ENCODE measurements around the gene SAAL1. TPM values are rescaled to one million over a fixed set of nuclear protein-coding genes. Genes with fewer than 3 reads are reported as not detected.
"Not testable (repeated sequence)": the region's sequence is repeated elsewhere in the genome, so short reads cannot be mapped to it uniquely, and the experiment has no call there.

The SAAL1 gene
- polyA plus RNA-seq: 10 to 100 TPM in 2 of 3 donors, 1 to 10 TPM in 1; 8.5 to 18.5 (median 13.0) TPM

DNA sequence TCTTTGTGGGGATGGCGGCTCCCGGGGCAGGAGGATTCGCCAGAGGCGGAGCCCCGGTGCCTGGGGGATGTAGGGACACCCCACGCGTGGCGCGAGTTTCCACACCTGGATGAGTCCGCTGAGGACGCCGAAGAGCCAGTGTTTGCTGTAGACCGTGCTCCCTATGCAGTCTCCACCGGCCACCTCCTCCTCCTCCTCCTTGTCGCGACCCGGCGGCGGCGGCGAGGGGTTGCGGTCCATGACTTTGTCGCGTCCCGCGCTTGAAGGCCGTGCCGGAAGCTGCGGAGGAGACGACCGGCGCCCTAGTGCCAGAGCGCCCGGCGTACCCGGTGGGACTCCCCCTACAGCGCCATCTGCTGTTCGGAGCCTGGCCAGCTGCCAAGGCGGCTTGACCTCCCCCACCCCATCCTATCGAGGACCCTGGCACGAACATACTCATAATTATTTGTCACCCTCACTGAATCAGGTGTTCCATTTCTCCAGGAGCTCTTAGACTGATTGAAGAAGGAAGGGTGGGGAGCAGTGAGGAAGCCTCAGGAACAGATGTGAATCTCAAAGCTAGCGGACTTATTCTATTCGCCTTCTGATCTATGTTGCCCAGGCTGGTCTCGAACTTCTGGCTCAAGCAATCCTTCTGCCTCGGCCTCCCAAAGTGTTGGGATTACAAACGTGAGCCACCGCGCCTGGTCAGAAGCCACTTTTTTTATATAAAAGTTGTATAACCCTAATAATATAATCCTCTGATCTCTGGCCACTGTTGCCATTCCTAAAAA, at the start of gene SAAL1:
TSS of gene SAAL1 (minus strand) at position 281 of the 773 bp plus-strand sequence. CDS start at position 240, 41 bp downstream.
- peaks cover 18 to 47% of the 10 kb centered on the region in 2 donors for H3K4me1 Mint-ChIP-seq
- peak within 1 kb of the TSS; percentile 76 to 95 (median 83) for H3K27ac Mint-ChIP-seq
- H3K36me3 Mint-ChIP-seq: peaks cover 5 to 9% (median 8%) of the 10 kb centered on the region in 3 donors
- H3K4me3 Mint-ChIP-seq: peak within 1 kb of the TSS; percentile 93 to 95 (median 93)
- DNase-seq: peak; percentile 82 to 85 (median 84)
- peaks cover 2 to 11% (median 3%) of the 10 kb centered on the region in 3 donors for H3K27me3 Mint-ChIP-seq (ENCODE audit: low read depth in 3 of 3)
- H3K9me3 Mint-ChIP-seq: no peaks in the 10 kb centered on the region

DNA sequence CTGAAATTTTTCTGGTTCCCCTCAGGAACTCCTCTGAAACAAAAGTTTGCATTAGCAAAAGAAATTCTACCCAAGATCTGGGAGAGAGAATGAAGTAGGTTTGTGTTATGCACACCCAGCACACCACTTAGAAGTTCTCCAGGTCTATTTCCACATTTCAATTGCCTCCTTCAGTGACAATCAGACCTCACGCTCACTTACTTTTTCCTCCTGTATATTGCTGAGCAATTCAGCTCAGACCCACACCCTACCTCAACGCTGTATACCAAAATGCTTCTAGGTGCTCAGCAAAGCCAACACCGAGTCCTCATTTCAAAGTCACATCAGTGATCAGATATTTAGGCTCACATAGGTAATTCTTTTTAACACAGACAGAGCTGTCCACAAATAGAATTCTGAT, 45.7 kb upstream of the SAAL1 start:
- no peak overlapping the region for H3K4me3 Mint-ChIP-seq
- no peak overlapping the region for H3K27ac Mint-ChIP-seq
- H3K4me1 Mint-ChIP-seq: no peaks in the 10 kb centered on the region
- DNase-seq: no peak
- H3K36me3 Mint-ChIP-seq: peaks cover 0 to under 1% (median 0%) of the 10 kb centered on the region in 3 donors
- peaks cover 0 to 4% (median under 1%) of the 10 kb centered on the region in 6 donors for H3K9me3 Mint-ChIP-seq
- peaks cover 4 to 23% (median 9%) of the 10 kb centered on the region in 3 donors for H3K27me3 Mint-ChIP-seq (ENCODE audit: low read depth in 3 of 3)

- DNase-seq: no peak
- Mint-ChIP-seq H3K4me1 (peaks cover 2 to 6% of the 10 kb centered on the region in 2 donors), H3K36me3 (no peaks in the 10 kb centered on the region), H3K27me3 (ENCODE audit: low read depth in 3 of 3) (peaks cover 3 to 22% (median 8%) of the 10 kb centered on the region in 3 donors), H3K27ac (no peak overlapping the region), H3K9me3 (peaks cover 0 to 2% (median 0%) of the 10 kb centered on the region in 6 donors), H3K4me3 (no peak overlapping the region)
Measured at GRCh38 chr11:18145837-18146236, 40.0 kb upstream of the SAAL1 start.

GRCh38 chr11:18145025-18145424, 39.1 kb upstream of the SAAL1 start:
- no peaks in the 10 kb centered on the region for H3K36me3 Mint-ChIP-seq
- no peaks in the 10 kb centered on the region for H3K9me3 Mint-ChIP-seq
- peaks cover 2 to 6% of the 10 kb centered on the region in 2 donors for H3K4me1 Mint-ChIP-seq
- peaks cover 3 to 22% (median 8%) of the 10 kb centered on the region in 3 donors for H3K27me3 Mint-ChIP-seq (ENCODE audit: low read depth in 3 of 3)
- H3K4me3 Mint-ChIP-seq: no peak overlapping the region
- H3K27ac Mint-ChIP-seq: no peak overlapping the region
- DNase-seq: no peak

- no peak overlapping the region for H3K4me3 Mint-ChIP-seq
- peaks cover 2 to 6% of the 10 kb centered on the region in 2 donors for H3K4me1 Mint-ChIP-seq
- H3K27me3 Mint-ChIP-seq (ENCODE audit: low read depth in 3 of 3): peaks cover 3 to 22% (median 8%) of the 10 kb centered on the region in 3 donors
Measured at GRCh38 chr11:18144243-18144642, 38.4 kb upstream of the SAAL1 start.

DNA sequence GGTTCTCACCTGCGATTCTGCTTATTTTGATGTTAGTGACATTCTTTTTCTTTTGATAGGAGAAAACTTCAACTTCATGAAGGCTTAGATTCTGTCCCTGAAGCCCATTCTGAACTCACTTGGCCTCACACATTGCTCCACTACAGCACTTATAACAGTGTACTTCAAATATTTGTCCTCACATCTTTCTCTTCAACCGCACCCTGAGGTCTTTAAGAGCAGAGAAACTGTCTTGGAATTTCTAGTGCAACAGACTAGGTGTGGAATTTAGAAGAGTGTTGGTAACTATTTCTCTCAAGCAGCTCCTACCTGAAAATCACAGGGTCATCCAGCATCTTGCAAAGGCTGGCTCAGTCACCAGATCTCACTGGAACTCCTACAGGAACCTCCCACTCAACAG, 34.3 kb upstream of the SAAL1 start:
- peaks cover 3 to 13% (median 4%) of the 10 kb centered on the region in 3 donors for H3K27me3 Mint-ChIP-seq (ENCODE audit: low read depth in 3 of 3)
- DNase-seq: no peak
- no peaks in the 10 kb centered on the region for H3K4me1 Mint-ChIP-seq
- H3K4me3 Mint-ChIP-seq: no peak overlapping the region
- H3K9me3 Mint-ChIP-seq: no peaks in the 10 kb centered on the region
- no peak overlapping the region for H3K27ac Mint-ChIP-seq
- H3K36me3 Mint-ChIP-seq: no peaks in the 10 kb centered on the region

More at GRCh38 chr11:18144243-18144642, 38.4 kb upstream of the SAAL1 start:
- H3K27ac Mint-ChIP-seq: no peak overlapping the region
- no peaks in the 10 kb centered on the region for H3K9me3 Mint-ChIP-seq
- H3K36me3 Mint-ChIP-seq: no peaks in the 10 kb centered on the region
- DNase-seq: no peak

- Mint-ChIP-seq H3K4me3 (no peak overlapping the region), H3K36me3 (no peaks in the 10 kb centered on the region), H3K27ac (no peak overlapping the region), H3K4me1 (no peaks in the 10 kb centered on the region), H3K9me3 (no peaks in the 10 kb centered on the region), H3K27me3 (ENCODE audit: low read depth in 3 of 3) (peaks cover 1 to 14% (median 5%) of the 10 kb centered on the region in 3 donors)
- DNase-seq: no peak
Measured at GRCh38 chr11:18137186-18137800, 31.4 kb upstream of the SAAL1 start.

GRCh38 chr11:18135308-18135707, 29.4 kb upstream of the SAAL1 start:
- H3K9me3 Mint-ChIP-seq: no peaks in the 10 kb centered on the region
- no peak for DNase-seq
- H3K4me3 Mint-ChIP-seq: no peak overlapping the region
- H3K36me3 Mint-ChIP-seq: no peaks in the 10 kb centered on the region
- peaks cover 1 to 11% (median 7%) of the 10 kb centered on the region in 3 donors for H3K27me3 Mint-ChIP-seq (ENCODE audit: low read depth in 3 of 3)
- no peak overlapping the region for H3K27ac Mint-ChIP-seq
- H3K4me1 Mint-ChIP-seq: no peaks in the 10 kb centered on the region

DNA sequence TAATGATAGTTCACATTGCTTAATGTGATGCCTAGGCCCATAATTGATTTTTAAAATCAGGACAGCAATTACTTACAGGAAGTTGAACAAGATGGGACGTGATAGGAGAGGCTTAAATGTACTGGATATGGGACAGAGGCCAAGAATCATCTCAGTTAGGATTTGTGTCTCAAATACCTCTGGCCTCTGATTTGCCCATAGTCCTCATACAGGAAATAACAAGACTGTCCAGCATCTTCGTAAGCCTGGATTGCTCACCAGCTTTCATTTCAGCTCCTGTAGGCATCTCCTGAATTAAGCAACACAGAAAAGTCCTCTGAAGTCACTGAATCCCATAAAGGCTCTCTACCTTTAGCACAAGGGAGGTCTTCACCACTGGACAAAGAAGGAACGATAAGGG, 26.5 kb upstream of the SAAL1 start, which contains the start of gene MRGPRX3:
TSS of gene MRGPRX3 (plus strand) at position 231 of the 400 bp plus-strand sequence. CDS start 4,632 bp downstream, outside the sequence.
- H3K27ac Mint-ChIP-seq: no peak within 1 kb of the TSS
- H3K36me3 Mint-ChIP-seq: no peaks in the 10 kb centered on the region
- H3K4me3 Mint-ChIP-seq: no peak within 1 kb of the TSS

DNA sequence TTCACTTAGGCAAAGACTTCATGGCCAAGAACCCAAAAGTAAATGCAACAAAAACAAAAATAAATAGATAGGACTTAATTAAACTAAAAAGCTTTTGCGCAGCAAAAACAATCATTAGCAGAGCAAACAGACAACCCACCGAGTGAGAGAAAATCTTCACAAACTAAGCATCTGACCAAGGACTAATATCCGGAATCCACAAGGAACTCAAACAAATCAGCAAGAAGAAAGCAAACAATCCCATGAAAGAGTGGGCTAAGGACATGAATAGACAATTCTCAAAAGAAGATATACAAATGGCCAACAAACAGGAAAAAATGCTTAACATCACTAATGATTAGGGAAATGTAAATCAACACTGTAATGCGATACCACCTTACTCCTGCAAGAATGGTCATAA, 25.2 kb upstream of the SAAL1 start:
- not testable (repeated sequence) for H3K36me3 Mint-ChIP-seq, H3K27ac Mint-ChIP-seq, H3K4me1 Mint-ChIP-seq, H3K9me3 Mint-ChIP-seq, DNase-seq, H3K4me3 Mint-ChIP-seq
- H3K27me3 Mint-ChIP-seq (ENCODE audit: low read depth in 3 of 3): peaks cover 1 to 22% (median 5%) of the 10 kb centered on the region in 3 donors

More for the DNA sequence above, 26.5 kb upstream of the SAAL1 start, which contains the start of gene MRGPRX3:
- Mint-ChIP-seq H3K9me3 (no peaks in the 10 kb centered on the region), H3K4me1 (no peaks in the 10 kb centered on the region), H3K27me3 (ENCODE audit: low read depth in 3 of 3) (peaks cover 1 to 18% (median 7%) of the 10 kb centered on the region in 3 donors)
- DNase-seq: no peak

DNA sequence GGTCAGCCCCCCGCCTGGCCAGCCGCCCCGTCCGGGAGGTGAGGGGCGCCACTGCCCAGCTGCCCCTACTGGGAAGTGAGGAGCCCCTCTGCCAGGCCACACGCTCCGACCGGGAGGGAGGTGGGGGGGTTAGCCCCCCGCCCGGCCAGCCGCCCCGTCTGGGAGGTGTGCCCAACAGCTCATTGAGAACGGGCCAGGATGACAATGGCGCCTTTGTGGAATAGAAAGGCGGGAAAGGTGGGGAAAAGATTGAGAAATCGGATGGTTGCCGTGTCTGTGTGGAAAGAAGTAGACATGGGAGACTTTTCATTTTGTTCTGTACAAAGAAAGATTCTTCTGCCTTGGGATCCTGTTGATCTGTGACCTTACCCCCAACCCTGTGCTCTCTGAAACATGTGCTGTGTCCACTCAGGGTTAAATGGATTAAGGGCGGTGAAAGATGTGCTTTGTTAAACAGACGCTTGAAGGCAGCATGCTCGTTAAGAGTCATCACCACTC, 15.5 kb upstream of the SAAL1 start:
- H3K27ac Mint-ChIP-seq; H3K9me3 Mint-ChIP-seq; H3K27me3 Mint-ChIP-seq (ENCODE audit: low read depth in 3 of 3); H3K4me1 Mint-ChIP-seq; H3K36me3 Mint-ChIP-seq; H3K4me3 Mint-ChIP-seq; DNase-seq: not testable (repeated sequence)

DNA sequence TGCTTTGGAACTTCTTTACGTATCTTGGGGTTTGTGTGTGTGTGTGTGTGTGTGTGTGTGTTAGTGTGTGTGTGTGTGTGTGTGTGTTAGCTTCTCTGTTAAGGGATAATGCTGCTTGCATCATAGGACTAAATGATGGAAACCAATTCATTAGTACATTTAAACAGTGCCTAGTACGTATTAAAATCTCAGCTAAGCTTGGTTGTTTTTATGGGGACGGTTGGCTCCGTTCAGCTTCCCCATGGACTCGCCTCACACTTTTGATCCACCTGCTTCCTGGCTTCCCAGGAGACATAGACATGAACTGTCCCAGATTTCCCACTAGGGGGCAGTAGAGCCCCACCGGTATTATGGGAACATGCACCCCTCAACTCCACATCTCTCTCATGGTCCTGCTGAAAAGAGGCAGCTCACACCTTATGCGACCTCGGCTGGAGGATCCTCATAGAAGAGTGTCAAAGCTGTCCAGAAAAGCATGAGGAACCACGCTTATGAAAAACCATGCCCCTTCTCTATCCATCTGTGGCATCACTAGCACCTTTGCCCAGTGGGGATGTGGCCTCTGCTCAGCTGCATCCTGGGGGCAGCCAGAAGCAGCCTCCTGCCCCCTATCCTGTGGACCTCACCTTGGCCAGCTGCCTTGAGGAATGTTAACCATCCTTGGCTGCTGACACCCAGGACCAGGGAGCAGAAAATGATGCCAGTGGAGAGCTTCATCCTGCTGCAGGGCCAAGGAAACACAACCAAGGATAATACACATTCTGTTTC, 9.7 kb upstream of the SAAL1 start:
- no peaks in the 10 kb centered on the region for H3K9me3 Mint-ChIP-seq
- no peaks in the 10 kb centered on the region for H3K36me3 Mint-ChIP-seq
- H3K27me3 Mint-ChIP-seq (ENCODE audit: low read depth in 3 of 3): peaks cover 3 to 17% (median 5%) of the 10 kb centered on the region in 3 donors
- H3K4me1 Mint-ChIP-seq: peaks cover 5 to 7% of the 10 kb centered on the region in 2 donors
- H3K4me3 Mint-ChIP-seq: no peak overlapping the region
- DNase-seq: peak; percentile 43 to 58 (median 51)
- no peak overlapping the region for H3K27ac Mint-ChIP-seq

- Mint-ChIP-seq H3K9me3 (no peaks in the 10 kb centered on the region), H3K4me3 (no peak overlapping the region), H3K27me3 (ENCODE audit: low read depth in 3 of 3) (peaks cover 5 to 20% (median 6%) of the 10 kb centered on the region in 3 donors), H3K4me1 (peaks cover 8 to 17% of the 10 kb centered on the region in 2 donors), H3K27ac (no peak overlapping the region), H3K36me3 (no peaks in the 10 kb centered on the region)
- DNase-seq: no peak
Measured at GRCh38 chr11:18111005-18111404, 5.1 kb upstream of the SAAL1 start.
